Fibroblast of skin of abdomen (primary cell): ENCODE measurements around the gene ALPL.
A peak's percentile ranks its signal among the peaks of the same experiment; 100 is the strongest.

ENCODE experiments used
- DNase-seq: peaks from one replicate; pipeline ENCODE4 v3.0.0-alpha.2; 2013

Gene ALPL

DNA sequence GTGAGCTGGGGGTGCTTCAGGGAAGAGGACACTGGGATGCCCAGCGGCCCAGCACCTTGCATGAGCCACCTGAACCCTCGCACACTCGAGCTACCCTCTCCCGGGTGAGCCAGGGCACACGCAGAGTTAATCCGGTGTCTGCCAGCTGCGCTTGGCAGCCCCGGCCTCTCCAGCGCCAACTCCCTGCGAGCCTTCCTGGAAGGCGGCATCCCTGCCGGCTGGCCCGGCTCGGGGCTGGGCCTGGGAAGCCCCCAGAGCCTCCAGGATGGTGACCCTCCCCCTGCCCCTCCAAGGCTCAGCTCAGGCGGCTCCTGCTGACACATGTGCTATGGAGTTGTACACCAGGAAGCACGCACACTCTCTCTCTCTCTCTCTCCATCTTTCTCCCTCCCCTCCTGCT is 111.3 kb downstream of the ALPL start:
- no peak for DNase-seq

DNA sequence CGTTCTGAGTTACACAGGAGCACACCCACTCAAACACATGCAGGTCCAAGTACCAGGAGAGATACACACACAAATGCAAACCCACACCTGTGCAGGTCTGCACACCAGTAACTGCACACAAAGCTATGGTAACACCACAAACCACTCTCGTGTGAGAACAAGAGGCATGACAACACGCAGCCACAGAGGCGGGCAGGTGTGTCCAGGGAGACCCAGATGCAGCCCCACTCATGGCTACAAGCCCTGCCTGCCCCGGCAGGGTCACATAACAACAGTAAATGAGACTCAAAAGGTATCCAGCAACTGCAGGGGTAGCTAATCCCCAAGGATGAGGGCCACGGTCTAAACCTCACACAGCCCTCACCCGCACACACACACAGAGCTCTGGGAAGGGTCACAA is 111.8 kb downstream of the ALPL start:
- no peak for DNase-seq

DNA sequence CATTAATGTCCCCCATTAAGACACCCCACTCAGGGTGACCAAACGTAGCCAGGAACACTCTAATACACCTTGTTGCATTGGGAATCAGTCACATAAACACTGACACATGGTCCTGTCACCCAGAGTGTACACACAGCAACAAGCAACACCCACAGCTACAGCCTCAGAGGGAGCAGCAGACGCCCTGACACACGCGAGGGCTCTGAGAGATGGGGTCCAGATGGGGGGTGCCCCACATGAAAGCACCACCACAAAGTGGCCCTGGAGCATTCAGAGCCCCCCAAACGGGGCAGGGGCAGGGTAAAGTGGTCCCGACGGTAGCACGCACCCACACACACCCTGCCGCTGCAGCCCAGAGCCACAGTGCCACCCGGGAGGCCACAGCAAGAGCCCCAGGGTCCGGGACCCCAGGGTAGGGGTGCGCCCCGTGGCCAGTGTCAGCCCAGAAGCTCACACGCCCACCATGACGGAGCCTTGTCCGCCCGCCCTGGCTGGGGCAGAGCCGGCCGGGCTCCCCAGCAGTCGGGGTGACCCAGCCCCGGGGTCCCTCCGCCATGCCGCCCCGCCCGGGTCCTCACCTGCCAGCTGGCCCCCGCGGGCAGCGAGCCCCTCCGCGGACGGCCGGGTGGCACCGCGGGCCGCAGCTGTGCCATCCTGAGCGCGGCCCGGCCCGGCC is 112.7 kb downstream of the ALPL start:
- no peak for DNase-seq

- DNase-seq, result no peak
These were observed 113.5 kb downstream of the ALPL start for GRCh38 chr1:21622466-21623315.

DNA sequence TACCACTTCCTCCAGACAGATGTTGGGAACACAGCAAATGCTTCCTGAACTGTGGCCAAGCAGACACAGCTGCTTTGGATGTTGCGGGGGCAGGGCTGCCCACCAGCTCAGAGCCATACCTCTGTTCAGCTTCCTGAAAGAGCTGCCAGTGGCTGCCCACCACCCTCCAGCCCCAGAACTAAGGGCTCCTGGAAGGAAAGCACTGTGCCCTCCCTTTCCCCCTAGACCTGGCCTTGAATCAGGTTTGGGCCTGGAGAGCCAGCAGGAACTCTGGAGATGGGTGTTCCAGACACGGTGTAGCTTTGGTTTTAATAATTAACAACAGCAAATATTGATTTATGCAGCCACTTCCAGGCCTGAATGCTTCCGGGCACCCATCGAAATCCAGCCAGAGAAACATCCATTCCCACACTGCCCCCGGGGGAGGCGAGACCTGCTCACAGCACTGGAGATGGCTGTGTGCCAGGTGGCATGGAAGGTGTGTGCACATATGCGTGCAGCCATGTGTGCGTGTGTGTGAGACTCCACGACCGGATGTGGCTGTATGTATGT is 114.3 kb downstream of the ALPL start:
- no peak for DNase-seq

GRCh38 chr1:21624571-21625389 is 115.6 kb downstream of the ALPL start:
- DNase-seq, result peak; percentile 51

- DNase-seq, result no peak
These were observed 116.4 kb downstream of the ALPL start for GRCh38 chr1:21625390-21626190.

DNA sequence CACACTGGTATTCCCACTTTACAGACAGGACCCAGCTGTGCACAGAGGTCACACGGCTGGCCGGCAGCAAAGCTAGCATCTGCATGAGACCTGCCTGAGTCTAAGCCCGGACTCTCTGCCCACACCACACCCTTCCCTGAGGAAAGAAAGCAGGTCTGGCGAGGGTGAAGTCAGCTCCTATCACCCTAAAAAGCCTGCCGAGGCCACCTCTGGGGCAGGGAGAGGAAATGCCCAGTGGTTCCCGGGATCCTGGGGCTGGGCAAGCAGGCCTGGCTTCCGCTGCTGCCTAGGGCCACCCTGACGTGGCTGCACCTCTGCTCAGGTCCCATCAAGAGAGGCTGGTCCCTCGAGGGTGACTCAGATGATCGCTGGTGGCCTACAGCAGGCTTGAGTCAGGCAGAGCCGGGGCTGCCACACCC is 117.7 kb downstream of the ALPL start:
- DNase-seq, result no peak
